IMR-90 (cell line): ENCODE data around the gene C12orf57. TPM values are rescaled to one million over a fixed set of nuclear protein-coding genes. Genes with fewer than 3 reads are reported as not detected.

Experiments
- ATAC-seq: fragments of 200-7000 bp; cut with Tn5 transposase; 2 replicates; pipeline ENCODE4 v1.9.1; 2020; ENCODE audit warnings: low read depth, mild to moderate bottlenecking, moderate library complexity
- Bru-seq: library from RNA; stranded (reverse); fragments of 400-500 nt; gene quantifications from one replicate; lab custom pipeline; 2021; lab: Mats Ljungman, UMichigan
- BruChase-seq, 2 experiments: library from RNA; stranded (reverse); fragments of 400-500 nt; gene quantifications; one replicate each; lab custom pipeline; 2021; lab: Mats Ljungman, UMichigan
- BruUV-seq: library from RNA; stranded (reverse); fragments of 400-500 nt; replicated peaks from 2 replicates; lab custom pipeline; 2021; lab: Mats Ljungman, UMichigan
- CTCF ChIA-PET: fragments of 300-600 bp; formaldehyde crosslinking; extraction: SDS; loops from one replicate; lab custom pipeline; 2021; ENCODE audit warnings: antibody characterized with exemption; lab: Yijun Ruan, JAX
- POLR2A ChIA-PET: fragments of 300-600 bp; sonication (Branson Sonifier 250); formaldehyde crosslinking; loops from one replicate; lab custom pipeline; 2022; ENCODE audit warnings: antibody characterized with exemption; ENCODE audit not compliant: unreplicated experiment; lab: Charles Lee
- DNase-seq: peaks from one replicate; pipeline ENCODE4 v3.0.0; 2013
- H2AFZ ChIP-seq: replicated peaks from 2 replicates; pipeline ENCODE3; 2013; ENCODE audit warnings: low read length, mild to moderate bottlenecking; ENCODE audit not compliant: poor library complexity
- H2AK5ac ChIP-seq: 2 replicates; pipeline ENCODE4 v1.6.1; 2013; ENCODE audit warnings: low read depth, low read length, inconsistent platforms
- H2AK9ac ChIP-seq: replicated peaks from 2 replicates; pipeline ENCODE3; 2013; ENCODE audit warnings: mild to moderate bottlenecking, low read depth, low read length, moderate library complexity; ENCODE audit not compliant: poor library complexity
- H2BK120ac ChIP-seq: 2 replicates; pipeline ENCODE4 v1.6.1; 2013; ENCODE audit warnings: low read depth, low read length, inconsistent platforms
- H2BK15ac ChIP-seq: 3 replicates; pipeline ENCODE4 v1.6.1; 2013; ENCODE audit warnings: low read depth, low read length, inconsistent platforms
- H2BK20ac ChIP-seq: 2 replicates; pipeline ENCODE4 v1.6.1; 2013; ENCODE audit warnings: low read depth, mild to moderate bottlenecking, inconsistent platforms, low read length, moderate library complexity
- H2BK5ac ChIP-seq: 2 replicates; pipeline ENCODE4 v1.6.1; 2013; ENCODE audit warnings: mild to moderate bottlenecking, low read depth, low read length, inconsistent platforms; ENCODE audit not compliant: poor library complexity, severe bottlenecking
- H3K14ac ChIP-seq: replicated peaks from 2 replicates; pipeline ENCODE4 v1.6.1; 2013; ENCODE audit warnings: low read depth, low read length, inconsistent platforms
- H3K18ac ChIP-seq: 2 replicates; pipeline ENCODE4 v1.6.1; 2013; ENCODE audit warnings: low read depth, low read length, control low read depth
- H3K23ac ChIP-seq: 2 replicates; pipeline ENCODE4 v1.6.1; 2013; ENCODE audit warnings: low read depth, low read length, inconsistent platforms
- H3K27ac ChIP-seq: 2 replicates; pipeline ENCODE4 v1.5.1; 2013; ENCODE audit warnings: mild to moderate bottlenecking, control low read depth, low read length; ENCODE audit not compliant: insufficient read depth
- H3K27me3 ChIP-seq: 2 replicates; pipeline ENCODE4 v1.6.1; 2013; ENCODE audit warnings: low read length; ENCODE audit not compliant: control insufficient read depth, insufficient read depth
- H3K36me3 ChIP-seq: 2 replicates; pipeline ENCODE4 v1.6.1; 2013; ENCODE audit warnings: low read length, mixed read lengths; ENCODE audit not compliant: control insufficient read depth, insufficient read depth
- H3K4ac ChIP-seq: 2 replicates; pipeline ENCODE4 v1.6.1; 2013; ENCODE audit warnings: low read depth, low read length, inconsistent platforms
- H3K4me1 ChIP-seq: 2 replicates; pipeline ENCODE4 v1.6.1; 2013; ENCODE audit warnings: low read length, mixed read lengths; ENCODE audit not compliant: control insufficient read depth, insufficient read depth
- H3K4me2 ChIP-seq: 2 replicates; pipeline ENCODE4 v1.6.1; 2013; ENCODE audit warnings: low read depth, mild to moderate bottlenecking, control low read depth, low read length, moderate library complexity
- H3K4me3 ChIP-seq: 2 replicates; pipeline ENCODE4 v1.5.1; 2013; ENCODE audit warnings: low read depth, mild to moderate bottlenecking, control low read depth, low read length, moderate library complexity; ENCODE audit not compliant: insufficient read depth
- H3K56ac ChIP-seq: 2 replicates; pipeline ENCODE4 v1.6.1; 2013; ENCODE audit warnings: low read length, inconsistent platforms; ENCODE audit not compliant: insufficient read depth; ENCODE audit errors: extremely low read depth
- H3K79me1 ChIP-seq, 2 experiments: 2 replicates each; pipeline ENCODE4 v1.6.1; 2013; ENCODE audit warnings: low read length in 2 of 2, inconsistent platforms in 1 of 2, low read depth in 1 of 2
- H3K9ac ChIP-seq: 2 replicates; pipeline ENCODE4 v1.6.1; 2013; ENCODE audit warnings: low read depth, low read length, control low read depth
- H3K9me1 ChIP-seq: 2 replicates; pipeline ENCODE4 v1.6.1; 2013; ENCODE audit warnings: low read length, inconsistent platforms; ENCODE audit not compliant: insufficient read depth
- H3K9me3 ChIP-seq: 2 replicates; pipeline ENCODE4 v1.6.1; 2013; ENCODE audit warnings: low read length; ENCODE audit not compliant: control insufficient read depth, insufficient read depth
- H4K20me1 ChIP-seq: 2 replicates; pipeline ENCODE4 v1.6.1; 2013; ENCODE audit warnings: low read length, inconsistent platforms; ENCODE audit not compliant: insufficient read depth
- H4K5ac ChIP-seq: 2 replicates; pipeline ENCODE4 v1.6.1; 2013; ENCODE audit warnings: mild to moderate bottlenecking, low read depth, low read length, control low read depth
- H4K8ac ChIP-seq, 2 experiments: 2 replicates each; pipeline ENCODE4 v1.6.1; 2013; ENCODE audit warnings: low read depth in 2 of 2, low read length in 2 of 2, control low read depth in 1 of 2, inconsistent platforms in 1 of 2
- H4K91ac ChIP-seq: 2 replicates; pipeline ENCODE4 v1.6.1; 2013; ENCODE audit warnings: low read depth, low read length, inconsistent platforms; ENCODE audit not compliant: insufficient read depth
- CHD1 ChIP-seq: IDR thresholded peaks from 2 replicates; pipeline ENCODE4 v1.6.1; 2012; ENCODE audit warnings: low read depth, low read length, improper control_type of control experiment
- MAFK ChIP-seq: IDR thresholded peaks from 2 replicates; pipeline ENCODE4 v1.6.1; 2012; ENCODE audit warnings: low read depth, low read length, improper control_type of control experiment
- NFE2L2 ChIP-seq: fragments of 150-350 bp; IDR thresholded peaks from 2 replicates; pipeline ENCODE4 v1.6.1; 2016; ENCODE audit warnings: low read depth, mild to moderate bottlenecking, low read length
- POLR2A ChIP-seq: IDR thresholded peaks from 2 replicates; pipeline ENCODE4 v1.6.1; 2012; ENCODE audit warnings: mild to moderate bottlenecking, low read depth, low read length
- WGBS, 2 experiments: methylation state at CpG; one replicate each; pipeline versions ENCODE4 v1.1.5 to v1.1.7; 2013; ENCODE audit warnings: missing lambda C conversion rate in 2 of 2; ENCODE audit not compliant: insufficient read length in 1 of 2; ENCODE audit errors: extremely low coverage in 2 of 2; 5-methylcytosine and 5-hydroxymethylcytosine counted together
- dilution Hi-C: fragments of 300-500 bp; cut with HindIII; formaldehyde crosslinking; loops from one replicate; pipeline ENCODE4 v1.14.3; 2018; ENCODE audit warnings: low sequenced_read_pairs; ENCODE audit not compliant: unreplicated experiment
- in situ Hi-C: fragments of 300-500 bp; cut with MboI; formaldehyde crosslinking; loops from 3 replicates; pipeline ENCODE4 v1.14.3; 2019; ENCODE audit warnings: low sequenced_read_pairs, inconsistent platforms, mixed read lengths
- intact Hi-C: fragments of 100-400 bp; cut with micrococcal nuclease; formaldehyde crosslinking; loops from 2 replicates; pipeline ENCODE4 v1.10.0; 2022
- long read RNA-seq: library from polyadenylated mRNA; unstranded; transcript quantifications from one replicate; pipeline ENCODE4 v2.0.0, GENCODE V29; 2021; ENCODE audit not compliant: unreplicated experiment
- polyA plus RNA-seq, 3 experiments: library from polyadenylated mRNA; depleted of rRNA; stranded (reverse); fragments of >200 nt; gene quantifications; 2 replicates each; pipeline ENCODE4 v1.2.3, GENCODE V29; 2012; ENCODE audit warnings: low replicate concordance in 1 of 3
- total RNA-seq: library from RNA; depleted of rRNA; stranded (reverse); fragments of >200 nt; gene quantifications from 2 replicates; pipeline ENCODE4 v1.2.3, GENCODE V29; 2012; rRNA removed

The C12orf57 gene, protein sequence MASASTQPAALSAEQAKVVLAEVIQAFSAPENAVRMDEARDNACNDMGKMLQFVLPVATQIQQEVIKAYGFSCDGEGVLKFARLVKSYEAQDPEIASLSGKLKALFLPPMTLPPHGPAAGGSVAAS
- 197 and 238 TPM in 2 replicates for total RNA-seq
- polyA plus RNA-seq (2012; rRNA removed): 530 and 703 TPM in 2 replicates
- 1,066 and 1,272 TPM in 2 replicates for polyA plus RNA-seq (2012; cell fraction: cytosol; rRNA removed)
- polyA plus RNA-seq (2012; cell fraction: nucleus; rRNA removed; ENCODE audit: low replicate concordance): 218 and 334 TPM in 2 replicates
- percentile 88 among the genes with signal in this experiment for Bru-seq, nascent RNA
- percentile 92 among the genes with signal in this experiment for BruChase-seq, experiment 1, labeled RNA remaining after a 6-hour chase
- BruChase-seq, experiment 2, labeled RNA remaining after a 2-hour chase: percentile 93 among the genes with signal in this experiment
- long read RNA-seq, transcript C12orf57-201 (3 exons, 560 nt): major isoform, 35 of 97 reads
- long read RNA-seq, transcript C12orf57-202 (3 exons, 662 nt): minor isoform, 6 of 97 reads
- long read RNA-seq, partial matches to known transcripts: 1 of 97 reads
- long read RNA-seq, other reads (novel, unspliced or antisense): 55 of 97 reads

DNA sequence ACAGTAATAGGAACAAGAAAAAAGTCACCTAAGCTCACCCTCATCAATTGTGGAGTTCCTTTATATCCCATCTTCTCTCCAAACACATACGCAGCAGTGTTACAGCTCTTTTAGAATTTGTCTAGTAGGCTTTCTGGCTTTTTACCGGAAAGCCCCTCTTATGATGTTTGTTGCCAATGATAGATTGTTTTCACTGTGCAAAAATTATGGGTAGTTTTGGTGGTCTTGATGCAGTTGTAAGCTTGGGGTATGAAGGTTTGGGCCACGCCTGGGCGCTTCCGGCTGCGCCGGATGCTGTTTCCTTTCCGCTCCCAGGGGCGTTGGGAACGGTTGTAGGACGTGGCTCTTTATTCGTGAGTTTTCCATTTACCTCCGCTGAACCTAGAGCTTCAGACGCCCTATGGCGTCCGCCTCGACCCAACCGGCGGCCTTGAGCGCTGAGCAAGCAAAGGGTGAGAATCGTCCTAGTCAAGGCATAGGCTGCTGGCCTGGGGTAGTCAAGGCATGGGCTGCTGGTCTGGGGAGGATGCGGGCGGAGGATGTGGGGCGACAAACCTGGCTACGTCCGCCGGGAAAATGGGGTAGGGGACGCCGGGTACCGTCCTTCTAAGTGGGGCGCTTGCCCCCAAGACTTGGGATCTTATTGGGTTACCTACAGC lies at the start of gene C12orf57, which contains the start of gene RNU7-1:
Gene C12orf57, plus strand, starts transcription at position 301 of the 659 bp plus-strand sequence. Its CDS starts 100 bp downstream, at position 401.
Gene RNU7-1, plus strand, starts transcription at position 95 of the 659 bp plus-strand sequence.
- TSS peak; percentile 63 for BruUV-seq
- H3K9ac ChIP-seq: peak within 1 kb of the TSS; percentile 81
- H4K5ac ChIP-seq: peak within 1 kb of the TSS; percentile 85
- no peaks in the 10 kb centered on the region for H3K27me3 ChIP-seq
- DNase-seq (peak; percentile 89), ATAC-seq (peak; percentile 60)
- in situ Hi-C loops (loop anchor here (10.0 kb wide), 1 partner anchor 171 kb away; no protein-coding TSS in a partner anchor), dilution Hi-C loops (no loop called here), intact Hi-C loops (loop anchor here (1.0 to 2.0 kb wide), 4 partner anchors 21 to 169 kb away; partner anchors contain the start of gene C1R)
- H2BK5ac ChIP-seq: peak within 1 kb of the TSS; percentile 91
- H3K18ac ChIP-seq: peak within 1 kb of the TSS; percentile 77
- H3K9me3 ChIP-seq: no peaks in the 10 kb centered on the region
- H2AK5ac ChIP-seq: peak within 1 kb of the TSS; percentile 95
- H2BK20ac ChIP-seq: peak within 1 kb of the TSS; percentile 28; the same call in 1 of the 2 replicates
- H3K4me2 ChIP-seq: peak within 1 kb of the TSS; percentile 95
- peaks cover 17 to 37% of the 10 kb centered on the region in 2 experiments for H3K79me1 ChIP-seq
- peak within 1 kb of the TSS; percentile 93 for H4K91ac ChIP-seq
- H2AK9ac ChIP-seq: peak within 1 kb of the TSS; percentile 94
- peak within 1 kb of the TSS; percentile 95 for H3K14ac ChIP-seq
- CTCF ChIA-PET: interaction anchor here (0.9 to 1.4 kb wide), 4 partner anchors 18 to 166 kb away, joined by 3 to 4 read pairs (median 3); no protein-coding TSS in a partner anchor
- no peaks in the 10 kb centered on the region; the same call in 1 of the 2 replicates for H4K20me1 ChIP-seq
- H3K4me3 ChIP-seq: peak within 1 kb of the TSS; percentile 73
- POLR2A ChIA-PET: interaction anchor here (0.6 to 2.7 kb wide), 5 partner anchors 15 to 109 kb away, joined by 3 to 11 read pairs (median 3); no protein-coding TSS in a partner anchor
- H3K56ac ChIP-seq: peak within 1 kb of the TSS; percentile 74
- H2BK120ac ChIP-seq: peak within 1 kb of the TSS; percentile 49
- peak within 1 kb of the TSS; percentile 93 for H3K4ac ChIP-seq
- 0 out of 2 replicates have a peak, but pooled peaks cover 2% of the 10 kb centered on the region for H3K9me1 ChIP-seq
- peaks cover 5% of the 10 kb centered on the region; the same call in 1 of the 2 replicates for H3K4me1 ChIP-seq
- H4K8ac ChIP-seq: peak within 1 kb of the TSS; percentile 35 to 85
- 0% methylated on average over 17 of the region's 31 CpGs; no CpG with 5 or more reads in 1 of the 2 experiments for WGBS, 2 experiments
- H3K36me3 ChIP-seq: peaks cover 32% of the 10 kb centered on the region
- peak within 1 kb of the TSS; percentile 90 for H3K27ac ChIP-seq
- H3K23ac ChIP-seq: peak within 1 kb of the TSS; percentile 83
- peak within 1 kb of the TSS; percentile 97 for H2AFZ ChIP-seq
- no peak for TF ChIP-seq CHD1
- TF ChIP-seq POLR2A: peak; percentile 99
- TF ChIP-seq MAFK: peak; percentile 1; the same call in 1 of the 2 replicates
- TF ChIP-seq NFE2L2: 0 out of 2 replicates have a peak, but pooled peaks have one; percentile 11
- H2BK15ac ChIP-seq: no peak within 1 kb of the TSS; the same call in 2 of the 3 replicates
